PC-3 (cell line): ENCODE results near the gene OR10A2. TPM values are rescaled to one million over a fixed set of nuclear protein-coding genes. Genes with fewer than 3 reads are reported as not detected.
"Not testable (repeated sequence)": the region's sequence is repeated elsewhere in the genome, so short reads cannot be mapped to it uniquely, and the experiment has no call there.

ENCODE experiments used
- ATAC-seq: fragments of 200-7000 bp; cut with Tn5 transposase; 2 replicates; pipeline ENCODE4 v1.9.1; 2020; ENCODE audit warnings: mild to moderate bottlenecking, moderate library complexity
- BruUV-seq: library from RNA; stranded (reverse); fragments of 400-500 nt; replicated peaks from 2 replicates; lab custom pipeline; 2021; lab: Mats Ljungman, UMichigan
- CTCF ChIA-PET: fragments of 300-600 bp; sonication (Branson Sonifier 250); formaldehyde crosslinking; loops from one replicate; lab custom pipeline; 2022; ENCODE audit warnings: antibody characterized with exemption; lab: Charles Lee
- POLR2A ChIA-PET: fragments of 300-600 bp; sonication (Branson Sonifier 250); formaldehyde crosslinking; loops from one replicate; lab custom pipeline; 2022; ENCODE audit warnings: antibody characterized with exemption; ENCODE audit not compliant: unreplicated experiment; lab: Charles Lee
- DNase-seq: peaks from one replicate; pipeline ENCODE4 v3.0.0-alpha.2; 2015
- H2AFZ ChIP-seq: fragments of 300-600 bp; sonication (generic); 2 replicates; pipeline ENCODE4 v1.6.0; 2016; ENCODE audit warnings: antibody characterized with exemption, low read length
- H3F3A ChIP-seq: fragments of 300-600 bp; sonication (generic); one replicate; pipeline ENCODE4 v1.6.0; 2017; ENCODE audit warnings: antibody characterized with exemption, low read length, control low read depth, mild to moderate bottlenecking; ENCODE audit not compliant: unreplicated experiment
- H3K27ac ChIP-seq: fragments of 300-600 bp; sonication (generic); 2 replicates; pipeline ENCODE4 v1.5.1; 2016; ENCODE audit warnings: mild to moderate bottlenecking, low read length
- H3K27me3 ChIP-seq: fragments of 300-600 bp; sonication (generic); 2 replicates; pipeline ENCODE4 v1.6.1; 2016; ENCODE audit warnings: low read length, mixed read lengths
- H3K36me3 ChIP-seq: fragments of 300-600 bp; sonication (generic); 2 replicates; pipeline ENCODE4 v1.6.1; 2016; ENCODE audit warnings: low read depth, mixed run types, low read length, mixed read lengths
- H3K4me1 ChIP-seq: fragments of 300-600 bp; sonication (generic); 2 replicates; pipeline ENCODE4 v1.5.1; 2016; ENCODE audit warnings: low read length; ENCODE audit not compliant: insufficient read depth
- H3K4me2 ChIP-seq: fragments of 300-600 bp; sonication (generic); 2 replicates; pipeline ENCODE4 v1.6.0; 2016; ENCODE audit warnings: low read length
- H3K4me3 ChIP-seq: fragments of 300-600 bp; sonication (generic); 2 replicates; pipeline ENCODE4 v1.5.1; 2016; ENCODE audit warnings: mild to moderate bottlenecking, low read length, mixed read lengths
- H3K79me2 ChIP-seq: fragments of 300-600 bp; sonication (generic); 2 replicates; pipeline ENCODE4 v1.6.1; 2017; ENCODE audit warnings: low read length, mixed read lengths
- H3K9ac ChIP-seq: fragments of 300-600 bp; sonication (generic); 2 replicates; pipeline ENCODE4 v1.6.0; 2016; ENCODE audit warnings: mild to moderate bottlenecking, low read length
- H3K9me2 ChIP-seq: fragments of 300-600 bp; sonication (generic); replicated peaks from 2 replicates; pipeline ENCODE4 v1.6.1; 2016; ENCODE audit warnings: mixed run types, low read length, mixed read lengths
- H3K9me3 ChIP-seq: fragments of 300-600 bp; sonication (generic); 2 replicates; pipeline ENCODE4 v1.6.1; 2016; ENCODE audit warnings: low read length, mixed read lengths
- H4K20me1 ChIP-seq: fragments of 300-600 bp; sonication (generic); 2 replicates; pipeline ENCODE4 v1.6.1; 2016; ENCODE audit warnings: low read length, mixed read lengths
- CTCF ChIP-seq: fragments of 300-600 bp; sonication (generic); conservative IDR thresholded peaks from 2 replicates; pipeline ENCODE4 v1.5.1; 2017; ENCODE audit warnings: antibody characterized with exemption, low read depth, mild to moderate bottlenecking, low read length
- EZH2 ChIP-seq: fragments of 300-600 bp; sonication (generic); IDR thresholded peaks from one replicate; pipeline ENCODE4 v1.6.1; 2017; ENCODE audit warnings: antibody characterized with exemption, mild to moderate bottlenecking, low read length; ENCODE audit not compliant: unreplicated experiment
- EZH2phosphoT487 ChIP-seq: fragments of 300-600 bp; sonication (generic); IDR thresholded peaks from 2 replicates; pipeline ENCODE4 v1.6.1; 2018; ENCODE audit warnings: mild to moderate bottlenecking, antibody characterized with exemption, low read length, borderline replicate concordance
- intact Hi-C: fragments of 100-400 bp; cut with micrococcal nuclease; formaldehyde crosslinking; loops from 2 replicates; pipeline ENCODE4 v1.9.0; 2023
- total RNA-seq: library from RNA; depleted of rRNA; stranded (reverse); fragments of >200 nt; gene quantifications from 2 replicates; pipeline ENCODE4 v1.2.3, GENCODE V29; 2014

Gene OR10A2
- total RNA-seq, 1 experiment from 2014 or later: not detected

- intact Hi-C loops: no loop called here
- no TSS peak for BruUV-seq
These were observed 17.5 kb upstream of the OR10A2 start, which contains the start of gene OR10A5 for GRCh38 chr11:6845383-6845782. TSS of gene OR10A5 (plus strand) at chr11:6845683. CDS start at chr11:6845683, 0 bp downstream.

GRCh38 chr11:6850526-6850925, 12.3 kb upstream of the OR10A2 start:
- no peaks in the 10 kb centered on the region for H3K36me3 ChIP-seq
- no peaks in the 10 kb centered on the region for H3K27me3 ChIP-seq
- no peaks in the 10 kb centered on the region for H4K20me1 ChIP-seq
- ATAC-seq (no peak), DNase-seq (no peak)
- H3K9ac ChIP-seq: no peak overlapping the region
- H3K9me2 ChIP-seq: no peaks in the 10 kb centered on the region
- TF ChIP-seq EZH2: no peak
- TF ChIP-seq EZH2phosphoT487: no peak
- TF ChIP-seq CTCF: no peak
- H3K79me2 ChIP-seq: no peaks in the 10 kb centered on the region
- no peaks in the 10 kb centered on the region for H3F3A ChIP-seq
- no TSS peak for BruUV-seq
- H3K4me2 ChIP-seq: no peak overlapping the region
- H3K27ac ChIP-seq: no peak overlapping the region
- no peaks in the 10 kb centered on the region for H3K4me1 ChIP-seq
- no peak overlapping the region for H3K4me3 ChIP-seq
- ChIA-PET CTCF (no interaction called here), POLR2A (no interaction called here)
- H2AFZ ChIP-seq: no peak overlapping the region
- H3K9me3 ChIP-seq: no peaks in the 10 kb centered on the region
- intact Hi-C loops: no loop called here

More at GRCh38 chr11:6845383-6845782, 17.5 kb upstream of the OR10A2 start, which contains the start of gene OR10A5:
- no peak within 1 kb of the TSS for H3K9ac ChIP-seq
- no peaks in the 10 kb centered on the region for H3K4me1 ChIP-seq
- H3K27me3 ChIP-seq: no peaks in the 10 kb centered on the region
- no peaks in the 10 kb centered on the region for H4K20me1 ChIP-seq
- CTCF ChIA-PET: no interaction called here
- H3K27ac ChIP-seq: no peak within 1 kb of the TSS
- TF ChIP-seq EZH2phosphoT487 (no peak), CTCF (no peak), EZH2 (no peak)
- H3K79me2 ChIP-seq: no peaks in the 10 kb centered on the region
- DNase-seq: no peak
- no peaks in the 10 kb centered on the region for H3F3A ChIP-seq
- H2AFZ ChIP-seq: no peak within 1 kb of the TSS
- H3K4me3 ChIP-seq: no peak within 1 kb of the TSS
- no peaks in the 10 kb centered on the region for H3K9me3 ChIP-seq
- no peak for ATAC-seq
- H3K4me2 ChIP-seq: no peak within 1 kb of the TSS
- H3K9me2 ChIP-seq: no peaks in the 10 kb centered on the region
- POLR2A ChIA-PET: interaction anchor here (0.6 kb wide), 1 partner anchor 147 kb away, joined by 3 read pairs; no protein-coding TSS in a partner anchor
- H3K36me3 ChIP-seq: no peaks in the 10 kb centered on the region

DNA sequence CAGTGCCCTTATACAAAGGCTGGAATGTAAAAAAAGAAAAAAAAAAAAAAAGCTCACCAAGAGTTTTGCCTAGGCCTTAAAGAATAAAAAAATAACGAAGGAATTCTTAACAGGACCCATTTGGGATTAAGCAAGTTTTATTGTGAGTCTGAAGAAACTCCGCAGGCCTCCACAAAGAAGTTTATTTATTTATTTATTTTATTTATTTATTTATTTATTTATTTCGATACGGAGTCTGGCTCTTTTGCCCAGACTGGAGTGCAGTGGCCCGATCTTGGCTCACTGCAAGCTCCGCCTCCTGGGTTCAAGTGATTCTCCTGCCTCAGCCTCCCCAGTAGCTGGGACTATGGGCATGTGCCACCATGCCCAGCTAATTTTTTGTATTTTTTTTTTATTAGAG, 8.1 kb upstream of the OR10A2 start:
- H3K27ac ChIP-seq, H3K79me2 ChIP-seq, H3K9me2 ChIP-seq, H3K9ac ChIP-seq, intact Hi-C loops, ATAC-seq, H2AFZ ChIP-seq, H4K20me1 ChIP-seq, H3K4me1 ChIP-seq, H3K27me3 ChIP-seq, CTCF ChIA-PET, H3K4me3 ChIP-seq, DNase-seq, H3F3A ChIP-seq, H3K9me3 ChIP-seq, BruUV-seq, H3K36me3 ChIP-seq, H3K4me2 ChIP-seq: not testable (repeated sequence)
- POLR2A ChIA-PET: interaction anchor here (0.6 kb wide), 1 partner anchor 619 kb away, joined by 6 read pairs; no protein-coding TSS in a partner anchor
